Tibial nerve (tissue), 4 donors: ENCODE results near the gene ZNF865.

ENCODE experiments used
- EP300 ChIP-seq, 2 donors: sonication (generic); formaldehyde crosslinking; IDR thresholded peaks; one replicate each; pipeline ENCODE4 v1.6.1; 2017; ENCODE audit warnings: antibody characterized with exemption in 2 of 2, mild to moderate bottlenecking in 1 of 2
- POLR2A ChIP-seq, 2 donors: fragments of 450-650 bp; IDR thresholded peaks; one replicate each; pipeline ENCODE4 v1.6.1; 2017; ENCODE audit warnings: antibody characterized with exemption in 2 of 2, mild to moderate bottlenecking in 2 of 2, moderate library complexity in 2 of 2
- TF ChIP-seq, protein P1 (sequence below), 5 experiments: fragments of 200-600 bp in 3 of 5; fragments of 450-650 bp in 2 of 5; sonication (generic) in 3 of 5; IDR thresholded peaks; one replicate each; pipeline ENCODE4 v1.5.1; 2016 to 2019; ENCODE audit warnings: antibody characterized with exemption in 5 of 5, mild to moderate bottlenecking in 3 of 5, moderate library complexity in 2 of 5

DNA sequence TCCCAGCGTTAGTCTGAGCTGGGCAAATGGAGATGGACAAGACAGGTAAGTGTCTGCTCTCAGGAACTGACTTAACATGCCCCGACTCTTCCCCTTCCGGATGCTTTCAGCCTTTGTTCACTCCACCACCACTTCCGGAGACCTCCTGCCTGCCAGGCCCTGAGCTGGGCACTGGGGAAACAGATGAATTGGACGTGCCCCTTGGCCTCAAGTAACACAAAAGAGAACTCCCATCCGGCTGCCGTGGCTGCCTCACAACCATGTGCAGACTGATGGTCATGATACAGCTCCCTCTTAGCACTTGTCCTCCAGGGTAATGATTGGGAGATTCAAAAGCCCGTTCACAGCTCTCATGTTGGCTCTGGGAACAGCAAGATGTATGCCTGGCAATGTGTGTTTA lies 12.0 kb downstream of the ZNF865 start:
- TF ChIP-seq, protein P1, sequence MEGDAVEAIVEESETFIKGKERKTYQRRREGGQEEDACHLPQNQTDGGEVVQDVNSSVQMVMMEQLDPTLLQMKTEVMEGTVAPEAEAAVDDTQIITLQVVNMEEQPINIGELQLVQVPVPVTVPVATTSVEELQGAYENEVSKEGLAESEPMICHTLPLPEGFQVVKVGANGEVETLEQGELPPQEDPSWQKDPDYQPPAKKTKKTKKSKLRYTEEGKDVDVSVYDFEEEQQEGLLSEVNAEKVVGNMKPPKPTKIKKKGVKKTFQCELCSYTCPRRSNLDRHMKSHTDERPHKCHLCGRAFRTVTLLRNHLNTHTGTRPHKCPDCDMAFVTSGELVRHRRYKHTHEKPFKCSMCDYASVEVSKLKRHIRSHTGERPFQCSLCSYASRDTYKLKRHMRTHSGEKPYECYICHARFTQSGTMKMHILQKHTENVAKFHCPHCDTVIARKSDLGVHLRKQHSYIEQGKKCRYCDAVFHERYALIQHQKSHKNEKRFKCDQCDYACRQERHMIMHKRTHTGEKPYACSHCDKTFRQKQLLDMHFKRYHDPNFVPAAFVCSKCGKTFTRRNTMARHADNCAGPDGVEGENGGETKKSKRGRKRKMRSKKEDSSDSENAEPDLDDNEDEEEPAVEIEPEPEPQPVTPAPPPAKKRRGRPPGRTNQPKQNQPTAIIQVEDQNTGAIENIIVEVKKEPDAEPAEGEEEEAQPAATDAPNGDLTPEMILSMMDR (IDR thresholded peaks at IDR 0.05), result no peak
- no peak for TF ChIP-seq EP300 (IDR thresholded peaks at IDR 0.05)
- no peak for TF ChIP-seq POLR2A (IDR thresholded peaks at IDR 0.05)
